ENCODE data around the gene PARP8. TPM values are rescaled to one million over a fixed set of nuclear protein-coding genes. Genes with fewer than 3 reads are reported as not detected.

The PARP8 gene
- total RNA-seq, 1 experiment from 2014 or later, result 31.5 TPM

- H3K27ac ChIP-seq (ENCODE audit: low read length), result no peak overlapping the region
- no peak for DNase-seq
- peaks cover 59% of the 10 kb centered on the region for H3K79me2 ChIP-seq (ENCODE audit: low read length)
- H3K27me3 ChIP-seq (ENCODE audit: low read length), result no peaks in the 10 kb centered on the region
- no peak overlapping the region for H3K4me3 ChIP-seq (ENCODE audit: low read length)
- no peaks in the 10 kb centered on the region for H3K9me3 ChIP-seq (ENCODE audit: low read length)
- H4K20me1 ChIP-seq (ENCODE audit: insufficient read depth, low read depth, low read length), result no peaks in the 10 kb centered on the region; the same call in 1 of the 2 replicates
- peaks cover 11% of the 10 kb centered on the region for H3K4me1 ChIP-seq (ENCODE audit: low read length)
- H3K9me2 ChIP-seq (replicated peaks; ENCODE audit: insufficient read depth, low read length), result no peaks in the 10 kb centered on the region
- no peak overlapping the region for H3K9ac ChIP-seq (ENCODE audit: low read length)
- no peaks in the 10 kb centered on the region for H3K36me3 ChIP-seq (ENCODE audit: insufficient read depth, low read length)
- H3K4me2 ChIP-seq (ENCODE audit: low read depth, low read length, poor library complexity, severe bottlenecking), result no peak overlapping the region
- no peak overlapping the region for H2AFZ ChIP-seq (ENCODE audit: low read length)
These were observed 64.4 kb downstream of the PARP8 start for GRCh38 chr5:50730841-50731240.

- peaks cover 50% of the 10 kb centered on the region for H3K79me2 ChIP-seq (ENCODE audit: low read length)
These were observed 67.3 kb downstream of the PARP8 start for GRCh38 chr5:50733741-50734140.

GRCh38 chr5:50738864-50739263 is 72.4 kb downstream of the PARP8 start:
- H3K79me2 ChIP-seq (ENCODE audit: low read length), result peaks cover 34% of the 10 kb centered on the region
- H3K27ac ChIP-seq (ENCODE audit: low read length), result no peak overlapping the region
- H3K27me3 ChIP-seq (ENCODE audit: low read length), result no peaks in the 10 kb centered on the region
- no peak overlapping the region for H2AFZ ChIP-seq (ENCODE audit: low read length)
- peaks cover 23% of the 10 kb centered on the region for H3K4me1 ChIP-seq (ENCODE audit: low read length)
- DNase-seq, result no peak
- H3K9ac ChIP-seq (ENCODE audit: low read length), result no peak overlapping the region
- no peak overlapping the region for H3K4me3 ChIP-seq (ENCODE audit: low read length)
- H3K9me3 ChIP-seq (ENCODE audit: low read length), result no peaks in the 10 kb centered on the region
- H3K9me2 ChIP-seq (replicated peaks; ENCODE audit: insufficient read depth, low read length), result no peaks in the 10 kb centered on the region
- H4K20me1 ChIP-seq (ENCODE audit: insufficient read depth, low read depth, low read length), result no peaks in the 10 kb centered on the region
- H3K36me3 ChIP-seq (ENCODE audit: insufficient read depth, low read length), result no peaks in the 10 kb centered on the region
- H3K4me2 ChIP-seq (ENCODE audit: low read depth, low read length, poor library complexity, severe bottlenecking), result no peak overlapping the region

More at GRCh38 chr5:50733741-50734140, 67.3 kb downstream of the PARP8 start:
- H4K20me1 ChIP-seq (ENCODE audit: insufficient read depth, low read depth, low read length), result no peaks in the 10 kb centered on the region
- no peak overlapping the region for H3K4me2 ChIP-seq (ENCODE audit: low read depth, low read length, poor library complexity, severe bottlenecking)
- H3K9ac ChIP-seq (ENCODE audit: low read length), result no peak overlapping the region
- H3K9me3 ChIP-seq (ENCODE audit: low read length), result no peaks in the 10 kb centered on the region
- H3K27ac ChIP-seq (ENCODE audit: low read length), result no peak overlapping the region
- no peaks in the 10 kb centered on the region for H3K9me2 ChIP-seq (replicated peaks; ENCODE audit: insufficient read depth, low read length)
- no peaks in the 10 kb centered on the region for H3K27me3 ChIP-seq (ENCODE audit: low read length)
- H2AFZ ChIP-seq (ENCODE audit: low read length), result no peak overlapping the region
- no peaks in the 10 kb centered on the region for H3K36me3 ChIP-seq (ENCODE audit: insufficient read depth, low read length)
- H3K4me3 ChIP-seq (ENCODE audit: low read length), result no peak overlapping the region
- no peak for DNase-seq
- H3K4me1 ChIP-seq (ENCODE audit: low read length), result peaks cover 8% of the 10 kb centered on the region

GRCh38 chr5:50740832-50741231 is 74.4 kb downstream of the PARP8 start:
- DNase-seq, result no peak
- Histone ChIP-seq H4K20me1 (ENCODE audit: insufficient read depth, low read depth, low read length) (no peaks in the 10 kb centered on the region), H3K9ac (ENCODE audit: low read length) (no peak overlapping the region), H3K27ac (ENCODE audit: low read length) (no peak overlapping the region), H3K4me1 (ENCODE audit: low read length) (peaks cover 40% of the 10 kb centered on the region), H3K79me2 (ENCODE audit: low read length) (peaks cover 37% of the 10 kb centered on the region), H3K9me3 (ENCODE audit: low read length) (no peaks in the 10 kb centered on the region), H3K36me3 (ENCODE audit: insufficient read depth, low read length) (no peaks in the 10 kb centered on the region), H3K9me2 (replicated peaks; ENCODE audit: insufficient read depth, low read length) (no peaks in the 10 kb centered on the region), H3K27me3 (ENCODE audit: low read length) (no peaks in the 10 kb centered on the region), H3K4me3 (ENCODE audit: low read length) (no peak overlapping the region), H3K4me2 (ENCODE audit: low read depth, low read length, poor library complexity, severe bottlenecking) (no peak overlapping the region), H2AFZ (ENCODE audit: low read length) (no peak overlapping the region)

GRCh38 chr5:50744776-50745175 is 78.3 kb downstream of the PARP8 start:
- H3K79me2 ChIP-seq (ENCODE audit: low read length), result peaks cover 27% of the 10 kb centered on the region
- no peak overlapping the region for H3K27ac ChIP-seq (ENCODE audit: low read length)
- no peaks in the 10 kb centered on the region for H4K20me1 ChIP-seq (ENCODE audit: insufficient read depth, low read depth, low read length)
- H3K36me3 ChIP-seq (ENCODE audit: insufficient read depth, low read length), result no peaks in the 10 kb centered on the region
- H3K9me3 ChIP-seq (ENCODE audit: low read length), result no peaks in the 10 kb centered on the region
- no peaks in the 10 kb centered on the region for H3K27me3 ChIP-seq (ENCODE audit: low read length)
- peaks cover 49% of the 10 kb centered on the region for H3K4me1 ChIP-seq (ENCODE audit: low read length)
- peak overlapping the region; percentile 53 for H3K4me3 ChIP-seq (ENCODE audit: low read length)
- H3K4me2 ChIP-seq (ENCODE audit: low read depth, low read length, poor library complexity, severe bottlenecking), result peak overlapping the region; percentile 67
- DNase-seq, result peak; percentile 43
- H3K9ac ChIP-seq (ENCODE audit: low read length), result peak overlapping the region; percentile 52
- H2AFZ ChIP-seq (ENCODE audit: low read length), result no peak overlapping the region
- no peaks in the 10 kb centered on the region for H3K9me2 ChIP-seq (replicated peaks; ENCODE audit: insufficient read depth, low read length)

- H2AFZ ChIP-seq (ENCODE audit: low read length), result no peak overlapping the region
- H3K4me3 ChIP-seq (ENCODE audit: low read length), result peak overlapping the region; percentile 53
- H3K9me2 ChIP-seq (replicated peaks; ENCODE audit: insufficient read depth, low read length), result no peaks in the 10 kb centered on the region
- no peaks in the 10 kb centered on the region for H4K20me1 ChIP-seq (ENCODE audit: insufficient read depth, low read depth, low read length)
- H3K36me3 ChIP-seq (ENCODE audit: insufficient read depth, low read length), result no peaks in the 10 kb centered on the region
- H3K79me2 ChIP-seq (ENCODE audit: low read length), result peaks cover 23% of the 10 kb centered on the region
- H3K4me2 ChIP-seq (ENCODE audit: low read depth, low read length, poor library complexity, severe bottlenecking), result peak overlapping the region; percentile 67
- H3K27ac ChIP-seq (ENCODE audit: low read length), result no peak overlapping the region
- DNase-seq, result no peak
- H3K27me3 ChIP-seq (ENCODE audit: low read length), result no peaks in the 10 kb centered on the region
- H3K4me1 ChIP-seq (ENCODE audit: low read length), result peaks cover 55% of the 10 kb centered on the region
- no peaks in the 10 kb centered on the region for H3K9me3 ChIP-seq (ENCODE audit: low read length)
- H3K9ac ChIP-seq (ENCODE audit: low read length), result peak overlapping the region; percentile 52; the same call in 1 of the 2 replicates
These were observed 78.9 kb downstream of the PARP8 start for GRCh38 chr5:50745221-50745910.

- H3K27ac ChIP-seq (ENCODE audit: low read length), result peak overlapping the region; percentile 53; the same call in 1 of the 2 replicates
- H3K4me1 ChIP-seq (ENCODE audit: low read length), result peaks cover 37% of the 10 kb centered on the region
- H3K4me3 ChIP-seq (ENCODE audit: low read length), result no peak overlapping the region
- no peaks in the 10 kb centered on the region for H3K9me3 ChIP-seq (ENCODE audit: low read length)
- no peaks in the 10 kb centered on the region for H3K27me3 ChIP-seq (ENCODE audit: low read length)
- H3K79me2 ChIP-seq (ENCODE audit: low read length), result peaks cover 23% of the 10 kb centered on the region
- H3K36me3 ChIP-seq (ENCODE audit: insufficient read depth, low read length), result no peaks in the 10 kb centered on the region
- H3K4me2 ChIP-seq (ENCODE audit: low read depth, low read length, poor library complexity, severe bottlenecking), result no peak overlapping the region
- H3K9ac ChIP-seq (ENCODE audit: low read length), result no peak overlapping the region
- DNase-seq, result peak; percentile 52
- no peaks in the 10 kb centered on the region for H3K9me2 ChIP-seq (replicated peaks; ENCODE audit: insufficient read depth, low read length)
- no peak overlapping the region for H2AFZ ChIP-seq (ENCODE audit: low read length)
- H4K20me1 ChIP-seq (ENCODE audit: insufficient read depth, low read depth, low read length), result no peaks in the 10 kb centered on the region
These were observed 82.7 kb downstream of the PARP8 start for GRCh38 chr5:50749181-50749580.

GRCh38 chr5:50749873-50750272 is 83.4 kb downstream of the PARP8 start:
- Histone ChIP-seq H2AFZ (ENCODE audit: low read length) (no peak overlapping the region), H4K20me1 (ENCODE audit: insufficient read depth, low read depth, low read length) (no peaks in the 10 kb centered on the region), H3K9me2 (replicated peaks; ENCODE audit: insufficient read depth, low read length) (no peaks in the 10 kb centered on the region), H3K9ac (ENCODE audit: low read length) (no peak overlapping the region), H3K4me2 (ENCODE audit: low read depth, low read length, poor library complexity, severe bottlenecking) (peak overlapping the region; percentile 6), H3K9me3 (ENCODE audit: low read length) (no peaks in the 10 kb centered on the region), H3K79me2 (ENCODE audit: low read length) (peaks cover 18% of the 10 kb centered on the region), H3K27me3 (ENCODE audit: low read length) (no peaks in the 10 kb centered on the region), H3K4me1 (ENCODE audit: low read length) (peaks cover 30% of the 10 kb centered on the region), H3K4me3 (ENCODE audit: low read length) (no peak overlapping the region), H3K36me3 (ENCODE audit: insufficient read depth, low read length) (no peaks in the 10 kb centered on the region), H3K27ac (ENCODE audit: low read length) (peak overlapping the region; percentile 53)
- DNase-seq, result no peak
